GM18505 (cell line): ENCODE results near the gene MLLT1.

Source experiments
- ATAC-seq: cut with Tn5 transposase; IDR thresholded peaks from one replicate; pipeline ENCODE4 v1.9.1; 2021; ENCODE audit not compliant: unreplicated experiment
- POLR2A ChIP-seq: IDR thresholded peaks from 4 replicates; pipeline ENCODE4 v1.6.1; 2011; ENCODE audit warnings: borderline replicate concordance; ENCODE audit not compliant: insufficient read depth, insufficient read length; ENCODE audit errors: extremely low read depth

Gene MLLT1

GRCh38 chr19:6260912-6261650 lies 18.7 kb downstream of the MLLT1 start:
- no peak for ATAC-seq

DNA sequence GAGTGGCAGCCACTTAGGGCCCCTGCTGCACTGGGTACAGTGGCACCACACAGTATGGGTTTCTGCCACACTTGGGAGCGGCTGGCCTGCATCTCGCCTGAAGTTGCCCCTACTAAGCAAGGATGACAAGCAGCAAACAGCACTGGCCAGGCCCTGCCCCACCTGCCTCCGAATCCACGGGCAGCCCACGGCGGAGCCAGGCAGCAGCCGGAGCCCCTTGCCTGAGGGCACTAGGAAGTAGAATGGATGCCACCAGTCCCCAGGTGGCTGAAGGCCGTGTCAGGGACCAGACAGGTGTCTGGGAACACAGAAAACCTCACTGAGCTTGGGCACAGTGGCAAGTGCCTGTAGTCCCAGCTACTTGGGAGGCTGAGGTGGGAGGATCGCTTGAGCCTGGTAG lies 19.4 kb downstream of the MLLT1 start:
- no peak for TF ChIP-seq POLR2A
- ATAC-seq = no peak

More at GRCh38 chr19:6260912-6261650, 18.7 kb downstream of the MLLT1 start:
- no peak for TF ChIP-seq POLR2A

DNA sequence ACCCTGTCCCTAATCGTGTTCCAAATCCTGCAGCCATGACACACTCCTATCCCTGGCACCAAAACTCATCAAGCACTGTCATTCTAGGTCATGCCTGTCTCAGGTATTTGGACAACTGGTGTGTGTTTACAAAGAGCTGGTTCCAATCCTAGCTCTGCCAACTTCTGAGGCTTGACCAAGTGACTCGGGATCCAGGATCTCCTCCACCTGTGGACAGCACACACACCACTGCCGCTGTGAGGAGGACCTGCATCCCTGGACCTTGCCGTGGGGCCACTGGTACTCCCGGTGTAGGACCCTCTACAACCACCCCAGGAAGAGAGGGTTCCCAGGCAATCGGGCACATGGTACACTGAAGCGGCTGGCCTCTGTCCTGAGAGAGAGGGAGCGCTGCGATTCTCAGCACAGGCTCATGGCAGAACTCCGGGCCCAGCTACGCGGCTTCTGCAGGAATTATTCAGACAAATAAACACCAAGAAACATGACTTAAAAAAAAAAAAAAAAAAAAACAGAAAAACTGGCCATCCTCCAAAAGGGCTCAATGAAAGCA lies 20.4 kb downstream of the MLLT1 start:
- ATAC-seq = no peak

DNA sequence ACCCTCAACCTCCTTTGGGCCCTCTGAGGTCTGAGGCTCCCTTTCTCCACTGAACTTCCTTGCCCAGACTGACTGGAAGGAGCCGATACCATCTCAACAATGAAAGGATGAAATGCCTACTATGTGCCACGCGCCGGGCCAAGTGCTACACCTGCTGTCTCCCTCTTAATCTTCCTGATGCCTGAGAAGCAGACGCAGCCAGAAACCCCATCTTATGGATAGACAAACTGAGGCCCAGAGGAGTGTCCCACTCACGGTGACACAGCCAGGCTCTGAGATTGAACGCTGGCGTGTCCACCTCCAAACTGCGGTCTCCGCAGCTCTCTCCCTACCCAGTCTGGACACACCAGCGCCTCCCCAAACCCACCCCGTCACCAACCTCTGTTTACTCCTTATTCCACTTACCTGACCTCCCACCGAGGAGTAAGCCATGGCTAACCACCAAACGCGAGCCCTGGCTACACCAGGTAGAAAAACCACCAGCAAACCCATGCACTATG lies 20.9 kb downstream of the MLLT1 start:
- no peak for TF ChIP-seq POLR2A

More for the DNA sequence above, 20.4 kb downstream of the MLLT1 start:
- no peak for TF ChIP-seq POLR2A

GRCh38 chr19:6253954-6254733 lies 25.6 kb downstream of the MLLT1 start:
- no peak for TF ChIP-seq POLR2A
- no peak for ATAC-seq

More for the DNA sequence above, 20.9 kb downstream of the MLLT1 start:
- no peak for ATAC-seq

DNA sequence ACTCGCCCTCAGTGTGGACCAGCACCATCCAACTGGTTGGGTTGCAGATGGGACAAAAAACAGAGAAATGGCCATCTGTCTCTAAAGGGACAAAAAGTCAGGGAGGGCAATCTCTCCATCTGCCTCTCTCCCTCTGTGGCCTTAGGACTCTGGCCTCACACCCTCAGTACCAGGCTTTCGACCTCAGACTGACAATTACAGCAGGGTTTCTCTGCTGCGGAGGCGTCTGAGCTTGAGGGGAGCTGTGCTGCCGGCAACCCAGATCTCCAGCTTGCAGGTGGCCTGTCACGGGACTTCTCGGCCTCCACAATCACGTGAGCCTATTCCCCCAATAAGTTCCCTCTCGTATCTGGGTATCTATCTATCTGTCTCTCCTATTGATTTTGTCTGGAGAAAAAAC lies 27.7 kb downstream of the MLLT1 start:
- TF ChIP-seq POLR2A = no peak
- ATAC-seq = no peak

GRCh38 chr19:6250909-6251308 lies 28.9 kb downstream of the MLLT1 start:
- TF ChIP-seq POLR2A = no peak
- ATAC-seq = no peak

DNA sequence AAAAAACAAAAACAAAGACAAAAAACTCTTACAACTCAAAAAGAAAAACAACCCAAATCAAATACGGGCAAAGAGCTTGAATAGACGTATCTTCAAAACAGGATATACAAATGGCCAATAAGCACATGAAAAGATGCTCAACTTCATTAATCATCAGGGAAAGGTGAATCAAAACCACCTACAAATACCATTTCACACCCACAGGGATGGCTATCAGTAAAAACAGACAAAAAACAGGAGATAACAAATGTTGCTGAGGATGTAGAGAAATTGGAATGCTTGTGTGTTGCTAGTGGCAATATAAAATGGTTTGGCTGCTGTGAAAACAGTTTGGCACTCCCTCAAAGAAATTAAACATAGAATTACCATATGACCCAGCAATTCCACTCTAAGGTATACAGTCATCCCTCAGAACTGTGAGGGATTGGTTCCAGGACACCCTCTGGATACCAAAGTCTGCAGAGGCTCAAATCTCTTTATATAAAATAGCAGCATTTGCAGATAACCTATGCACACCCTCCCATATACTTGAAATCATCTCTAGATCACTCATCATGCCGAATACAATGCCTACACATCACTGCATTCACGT lies 29.7 kb downstream of the MLLT1 start:
- ATAC-seq = no peak
- no peak for TF ChIP-seq POLR2A

- no peak for TF ChIP-seq POLR2A
- no peak for ATAC-seq
Observed at GRCh38 chr19:6249296-6249695, 30.5 kb downstream of the MLLT1 start.

GRCh38 chr19:6248844-6249243 lies 30.9 kb downstream of the MLLT1 start:
- no peak for TF ChIP-seq POLR2A
- no peak for ATAC-seq

DNA sequence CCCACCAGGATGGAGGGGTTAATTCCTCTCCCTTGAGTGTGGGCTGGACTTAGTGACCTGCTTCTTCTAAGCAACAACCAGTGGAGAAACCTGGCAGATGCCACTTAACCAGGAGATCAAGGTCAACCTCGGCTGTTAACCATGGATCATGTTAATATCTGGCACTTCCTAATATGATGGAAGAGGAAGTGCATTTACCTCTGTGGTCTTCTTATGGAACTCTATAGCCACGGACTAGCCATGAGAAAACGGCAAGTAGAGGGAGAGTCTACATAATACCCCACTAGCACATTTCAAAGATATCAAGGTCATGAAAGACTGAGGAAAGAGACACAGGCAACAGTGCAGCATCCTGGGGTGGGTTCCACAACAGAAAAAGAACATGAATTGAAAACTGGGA lies 31.4 kb downstream of the MLLT1 start:
- no peak for ATAC-seq
- TF ChIP-seq POLR2A = no peak

DNA sequence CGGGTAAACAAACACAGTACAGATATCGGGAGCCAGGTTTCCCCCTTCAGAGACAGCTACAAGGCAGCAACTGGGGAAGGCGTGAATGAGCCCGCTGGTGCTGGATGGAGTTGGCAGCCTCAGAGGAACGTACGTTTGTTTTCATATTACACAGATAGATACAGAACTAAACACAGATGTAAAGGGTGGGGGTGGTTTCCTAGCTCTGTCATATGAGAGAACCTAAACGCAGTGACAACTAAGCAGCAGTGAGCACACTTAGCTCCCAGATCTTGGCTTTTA lies 32.8 kb downstream of the MLLT1 start:
- no peak for ATAC-seq

DNA sequence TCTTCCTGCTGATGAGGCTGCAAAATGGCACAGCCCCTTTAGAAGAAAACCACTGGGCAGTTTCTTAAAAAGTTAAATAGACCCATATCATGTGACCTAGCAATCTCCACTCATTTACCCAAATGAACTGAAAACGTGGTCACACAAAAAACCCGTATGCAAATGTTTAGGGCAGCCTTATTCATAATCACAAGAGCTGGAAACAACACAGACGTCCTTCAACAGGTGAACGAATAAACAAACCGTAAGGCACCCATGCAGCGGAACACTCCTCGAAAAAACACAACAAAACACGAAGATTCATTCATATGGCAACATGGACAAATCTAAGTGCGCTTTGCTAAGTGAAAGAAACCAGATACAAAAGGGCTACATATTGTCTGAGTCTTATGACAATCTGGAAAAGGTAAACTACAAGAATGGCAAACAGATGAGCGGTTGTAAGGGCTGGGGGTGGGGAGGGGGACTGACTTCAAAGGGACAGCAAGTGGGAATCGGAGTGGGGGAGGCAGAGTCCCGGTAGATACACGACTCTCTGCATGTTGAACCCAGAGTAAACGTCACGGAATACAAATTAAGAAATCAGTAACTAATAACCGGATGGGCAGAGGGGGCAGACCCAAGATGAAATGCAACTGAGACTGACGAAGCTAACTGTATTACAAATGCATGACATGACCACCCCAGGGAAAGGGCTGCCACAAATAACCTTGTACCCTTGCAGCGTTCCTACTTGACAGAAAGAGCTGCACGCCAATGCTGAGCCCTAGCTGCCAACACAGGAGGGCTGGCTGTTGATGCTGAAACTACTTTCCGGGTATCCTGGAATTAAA lies 33.4 kb downstream of the MLLT1 start:
- ATAC-seq = no peak
- TF ChIP-seq POLR2A = no peak

More for the DNA sequence above, 32.8 kb downstream of the MLLT1 start:
- no peak for TF ChIP-seq POLR2A
